ENCODE measurements around the gene SUFU. TPM values are rescaled to one million over a fixed set of nuclear protein-coding genes. Genes with fewer than 3 reads are reported as not detected.
A peak's percentile ranks its signal among the peaks of the same experiment; 100 is the strongest.

SUFU gene
- total RNA-seq, 3 donors from 2014 or later (not counting 1 experiment from before 2014, with no cell fraction given): 8.2 to 13.0 (median 11.5) TPM

DNA sequence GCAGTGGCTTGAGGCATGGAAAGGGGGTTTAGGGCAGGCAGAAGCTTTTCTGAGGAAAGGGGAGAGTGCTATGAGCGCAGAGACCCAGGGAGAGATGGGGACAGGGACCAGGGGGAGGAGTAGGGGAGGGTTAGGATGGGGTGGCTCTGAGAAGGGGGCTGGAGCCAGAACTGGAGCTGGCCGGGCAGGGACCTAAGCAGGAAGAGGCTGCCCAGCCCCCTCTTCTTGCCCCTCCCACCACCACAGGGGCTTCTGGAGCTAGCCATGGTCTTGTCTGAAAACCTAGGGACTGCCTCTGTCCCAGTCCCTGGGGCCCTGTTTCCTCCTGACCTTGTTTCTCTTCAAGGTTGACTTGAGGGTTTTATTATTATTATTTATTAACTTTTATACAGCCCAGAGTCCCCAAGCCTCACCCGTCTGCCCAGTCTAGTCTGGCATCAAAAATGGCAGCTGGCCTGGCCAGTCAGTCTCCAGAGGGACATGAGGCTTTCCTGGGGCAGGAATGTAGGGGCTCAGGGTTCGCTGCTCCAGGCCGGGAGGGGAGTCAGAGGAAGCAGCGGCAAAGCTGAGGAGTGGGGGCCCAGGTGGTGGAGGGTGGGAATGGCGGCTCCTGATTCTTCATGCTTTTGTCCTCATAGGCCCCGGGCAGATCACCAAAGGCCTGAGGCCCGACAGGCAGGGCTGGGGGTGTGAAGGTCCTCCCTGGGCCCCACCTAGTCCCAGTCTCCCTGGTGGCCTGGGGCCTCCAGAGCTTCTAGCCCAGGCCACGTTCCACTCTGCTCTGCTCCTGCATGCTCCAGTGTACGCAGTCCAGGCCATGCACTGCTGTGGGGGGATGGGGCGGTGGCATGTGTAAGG, 146.3 kb downstream of the SUFU start:
- Mint-ChIP-seq H3K9me3 (no peaks in the 10 kb centered on the region), H3K27me3 (ENCODE audit: low read depth in 2 of 2) (no peaks in the 10 kb centered on the region), H3K4me3 (peak overlapping the region; percentile 99), H3K36me3 (no peaks in the 10 kb centered on the region), H3K4me1 (peaks cover 95 to 100% of the 10 kb centered on the region in 2 donors), H3K27ac (peak overlapping the region; percentile 99)
- Histone ChIP-seq H3K27ac (ENCODE audit: low read length) (peak overlapping the region; percentile 48), H3K4me3 (ENCODE audit: low read length) (no peak overlapping the region), H3K27me3 (ENCODE audit: control insufficient read depth, insufficient read depth, low read length) (no peaks in the 10 kb centered on the region), H3K4me1 (ENCODE audit: control insufficient read depth, insufficient read depth, low read length) (peaks cover 96% of the 10 kb centered on the region), H3K9me3 (ENCODE audit: control insufficient read depth, insufficient read depth, low read length) (no peaks in the 10 kb centered on the region), H3K36me3 (ENCODE audit: control insufficient read depth, insufficient read depth, low read length) (peaks cover 13% of the 10 kb centered on the region)
- no peak for ATAC-seq
- intact Hi-C loops (cut with micrococcal nuclease): loop anchor here (5.0 to 10.0 kb wide), 4 partner anchors 255 to 715 kb away; partner anchors contain the start of genes CNNM2, GBF1, NFKB2 and PITX3
- TF ChIP-seq, protein P1, sequence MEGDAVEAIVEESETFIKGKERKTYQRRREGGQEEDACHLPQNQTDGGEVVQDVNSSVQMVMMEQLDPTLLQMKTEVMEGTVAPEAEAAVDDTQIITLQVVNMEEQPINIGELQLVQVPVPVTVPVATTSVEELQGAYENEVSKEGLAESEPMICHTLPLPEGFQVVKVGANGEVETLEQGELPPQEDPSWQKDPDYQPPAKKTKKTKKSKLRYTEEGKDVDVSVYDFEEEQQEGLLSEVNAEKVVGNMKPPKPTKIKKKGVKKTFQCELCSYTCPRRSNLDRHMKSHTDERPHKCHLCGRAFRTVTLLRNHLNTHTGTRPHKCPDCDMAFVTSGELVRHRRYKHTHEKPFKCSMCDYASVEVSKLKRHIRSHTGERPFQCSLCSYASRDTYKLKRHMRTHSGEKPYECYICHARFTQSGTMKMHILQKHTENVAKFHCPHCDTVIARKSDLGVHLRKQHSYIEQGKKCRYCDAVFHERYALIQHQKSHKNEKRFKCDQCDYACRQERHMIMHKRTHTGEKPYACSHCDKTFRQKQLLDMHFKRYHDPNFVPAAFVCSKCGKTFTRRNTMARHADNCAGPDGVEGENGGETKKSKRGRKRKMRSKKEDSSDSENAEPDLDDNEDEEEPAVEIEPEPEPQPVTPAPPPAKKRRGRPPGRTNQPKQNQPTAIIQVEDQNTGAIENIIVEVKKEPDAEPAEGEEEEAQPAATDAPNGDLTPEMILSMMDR (IDR thresholded peaks at IDR 0.05): no peak
- DNase-seq: no peak
- 85% methylated on average over 11 of the region's 12 CpGs for WGBS (ENCODE audit: insufficient coverage)

DNA sequence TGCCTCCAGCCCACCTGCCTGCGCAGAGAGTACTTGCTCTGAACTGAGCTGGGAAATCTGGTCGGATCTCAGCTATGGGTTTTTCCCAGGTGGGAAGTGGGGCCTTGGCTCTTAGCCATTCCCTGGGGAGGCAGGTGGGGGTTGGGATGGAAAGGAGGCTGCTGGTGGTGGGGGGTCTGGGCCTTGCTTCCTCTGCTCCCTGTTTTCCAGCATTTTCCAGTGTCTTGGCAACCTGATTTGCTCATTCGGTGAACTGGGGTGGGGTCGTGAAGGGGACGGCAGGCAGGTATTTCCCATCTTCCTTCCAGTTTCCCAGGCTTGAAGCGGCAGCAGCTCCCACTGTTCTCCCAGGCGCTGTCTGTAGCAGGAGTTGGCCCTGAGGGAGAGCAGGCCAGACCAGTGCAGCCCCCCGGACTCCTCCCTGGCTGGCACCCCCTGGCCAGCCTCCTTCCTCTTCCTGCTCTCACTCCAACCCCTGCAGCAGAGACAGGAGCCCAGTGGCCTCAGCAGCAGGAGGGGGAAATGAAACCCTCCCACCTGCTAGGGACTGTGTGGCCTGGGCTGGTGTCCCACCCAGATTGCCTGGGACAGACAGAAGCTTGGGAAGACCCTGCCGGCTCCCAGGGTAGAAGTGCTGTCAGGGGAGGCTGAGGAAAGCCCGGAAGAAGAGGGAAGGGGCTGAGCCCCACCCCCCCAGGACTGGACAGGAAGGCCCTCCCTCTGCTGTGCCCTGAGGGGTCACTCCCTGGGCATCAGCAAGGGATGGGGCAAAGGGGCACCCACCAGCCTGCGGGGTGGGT, 147.1 kb downstream of the SUFU start:
- TF ChIP-seq, protein P1 (IDR thresholded peaks at IDR 0.05): no peak
- no peaks in the 10 kb centered on the region for H3K27me3 Mint-ChIP-seq (ENCODE audit: low read depth in 2 of 2)
- H3K27ac Mint-ChIP-seq: peak overlapping the region; percentile 99
- H3K9me3 ChIP-seq (ENCODE audit: control insufficient read depth, insufficient read depth, low read length): no peaks in the 10 kb centered on the region
- intact Hi-C loops (cut with micrococcal nuclease): no loop called here
- 61% methylated on average over 11 of the region's 11 CpGs for WGBS (ENCODE audit: insufficient coverage)
- H3K27me3 ChIP-seq (ENCODE audit: control insufficient read depth, insufficient read depth, low read length): no peaks in the 10 kb centered on the region
- no peaks in the 10 kb centered on the region for H3K9me3 Mint-ChIP-seq
- H3K4me1 Mint-ChIP-seq: peaks cover 88 to 92% of the 10 kb centered on the region in 2 donors
- no peaks in the 10 kb centered on the region for H3K36me3 Mint-ChIP-seq
- DNase-seq (no peak), ATAC-seq (no peak)
- H3K27ac ChIP-seq (ENCODE audit: low read length): peak overlapping the region; percentile 73
- H3K4me3 ChIP-seq (ENCODE audit: low read length): no peak overlapping the region
- peak overlapping the region; percentile 81 for H3K4me3 Mint-ChIP-seq
- peaks cover 94% of the 10 kb centered on the region for H3K4me1 ChIP-seq (ENCODE audit: control insufficient read depth, insufficient read depth, low read length)
- H3K36me3 ChIP-seq (ENCODE audit: control insufficient read depth, insufficient read depth, low read length): peaks cover 21% of the 10 kb centered on the region

DNA sequence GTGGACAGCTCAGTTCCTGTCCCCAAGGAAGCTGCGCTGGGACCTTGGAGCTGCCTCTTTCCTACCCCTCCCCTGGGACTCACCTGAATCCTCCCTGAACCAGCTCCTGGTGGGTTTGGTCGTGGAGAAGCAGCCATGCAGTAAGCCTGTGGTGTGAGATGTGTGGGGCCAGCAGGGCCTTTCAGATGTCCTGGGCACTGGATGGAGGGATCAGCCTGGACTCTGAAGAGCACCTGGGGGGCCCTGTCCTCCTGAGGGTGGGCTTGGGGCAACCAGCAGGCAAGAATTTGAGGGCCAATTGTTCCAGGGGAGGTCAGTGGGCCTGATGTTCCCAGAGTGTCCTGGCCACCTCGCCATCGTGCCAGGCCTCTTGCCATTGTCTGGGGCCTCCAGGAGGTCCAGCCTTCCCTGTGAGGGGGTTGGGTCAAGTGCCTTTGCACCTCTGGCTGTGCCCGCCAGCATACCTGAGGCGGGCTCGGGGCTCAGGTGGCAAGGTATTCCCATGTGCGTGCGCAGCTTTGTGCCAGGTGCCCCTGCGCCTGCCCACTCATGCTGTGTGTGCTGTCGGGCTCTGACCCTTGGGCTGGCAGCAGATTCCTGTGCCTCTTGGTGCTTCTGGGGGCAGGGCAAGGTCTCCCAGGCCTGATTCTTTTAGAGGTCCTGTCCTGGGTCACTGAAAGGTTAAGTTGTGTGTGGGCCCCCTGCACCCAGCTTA, 147.8 kb downstream of the SUFU start:
- DNase-seq: no peak
- H3K4me1 ChIP-seq (ENCODE audit: control insufficient read depth, insufficient read depth, low read length): peaks cover 86% of the 10 kb centered on the region
- no peaks in the 10 kb centered on the region for H3K9me3 Mint-ChIP-seq
- ATAC-seq: peak in 1 of 3 donors; percentile 5
- H3K9me3 ChIP-seq (ENCODE audit: control insufficient read depth, insufficient read depth, low read length): no peaks in the 10 kb centered on the region
- intact Hi-C loops (cut with micrococcal nuclease): no loop called here
- no peaks in the 10 kb centered on the region for H3K36me3 Mint-ChIP-seq
- peaks cover 80 to 85% of the 10 kb centered on the region in 2 donors for H3K4me1 Mint-ChIP-seq
- no peaks in the 10 kb centered on the region for H3K27me3 ChIP-seq (ENCODE audit: control insufficient read depth, insufficient read depth, low read length)
- WGBS (ENCODE audit: insufficient coverage): 62% methylated on average over 11 of the region's 11 CpGs
- peak overlapping the region; percentile 73 for H3K27ac ChIP-seq (ENCODE audit: low read length)
- no peak overlapping the region for H3K4me3 ChIP-seq (ENCODE audit: low read length)
- no peaks in the 10 kb centered on the region for H3K27me3 Mint-ChIP-seq (ENCODE audit: low read depth in 2 of 2)
- H3K36me3 ChIP-seq (ENCODE audit: control insufficient read depth, insufficient read depth, low read length): peaks cover 28% of the 10 kb centered on the region
- peak overlapping the region; percentile 81 for H3K4me3 Mint-ChIP-seq
- H3K27ac Mint-ChIP-seq: peak overlapping the region; percentile 99
- TF ChIP-seq, protein P1 (IDR thresholded peaks at IDR 0.05): no peak
